GM21825 (cell line): ENCODE data around the gene MAD1L1.

Source experiments
- ATAC-seq: cut with Tn5 transposase; IDR thresholded peaks from one replicate; pipeline ENCODE4 v1.9.1; 2021; ENCODE audit warnings: mild to moderate bottlenecking, moderate library complexity; ENCODE audit not compliant: unreplicated experiment

Gene MAD1L1

DNA sequence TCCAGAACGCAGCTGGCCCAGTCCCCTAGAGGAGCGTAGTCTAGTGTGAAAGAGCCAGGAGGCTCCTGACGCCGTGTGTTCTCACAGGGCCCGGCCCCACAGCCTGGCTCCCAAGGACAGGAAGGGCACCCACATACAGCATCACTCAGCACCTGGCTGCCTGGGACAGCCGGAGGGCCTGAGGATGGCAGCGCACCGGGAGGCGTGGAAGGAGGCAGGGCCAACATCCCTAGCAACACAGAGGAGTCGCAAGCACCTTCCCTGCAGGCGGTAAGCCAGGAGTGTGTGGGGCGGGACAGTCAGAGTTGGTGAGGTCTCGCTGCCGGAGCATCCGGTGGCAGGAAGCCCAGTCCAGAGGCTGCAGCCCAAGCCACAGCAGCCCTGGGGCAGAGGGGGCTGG is 125.8 kb downstream of the MAD1L1 start:
- no peak for ATAC-seq

- ATAC-seq = no peak
Measured at GRCh38 chr7:2106440-2106839, 126.3 kb downstream of the MAD1L1 start.

DNA sequence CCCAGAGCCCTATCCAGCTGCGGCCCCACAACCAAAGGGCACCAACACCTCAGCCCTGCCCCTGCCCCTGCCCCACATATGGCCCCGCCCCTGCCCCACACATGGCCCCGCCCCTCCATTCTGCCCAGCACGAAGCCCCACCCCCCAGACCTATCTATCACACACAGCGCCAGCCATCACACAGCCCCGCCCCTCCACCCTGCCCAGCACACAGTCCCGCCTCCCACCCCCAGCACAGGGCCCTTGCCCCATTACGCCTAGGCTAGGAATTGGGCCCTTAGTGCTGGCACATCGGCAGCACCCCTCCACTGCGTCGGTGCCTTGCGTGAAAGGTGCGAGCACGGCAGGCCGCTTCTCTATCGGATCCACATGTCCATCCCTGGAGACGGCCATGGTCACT is 126.8 kb downstream of the MAD1L1 start:
- ATAC-seq = no peak

DNA sequence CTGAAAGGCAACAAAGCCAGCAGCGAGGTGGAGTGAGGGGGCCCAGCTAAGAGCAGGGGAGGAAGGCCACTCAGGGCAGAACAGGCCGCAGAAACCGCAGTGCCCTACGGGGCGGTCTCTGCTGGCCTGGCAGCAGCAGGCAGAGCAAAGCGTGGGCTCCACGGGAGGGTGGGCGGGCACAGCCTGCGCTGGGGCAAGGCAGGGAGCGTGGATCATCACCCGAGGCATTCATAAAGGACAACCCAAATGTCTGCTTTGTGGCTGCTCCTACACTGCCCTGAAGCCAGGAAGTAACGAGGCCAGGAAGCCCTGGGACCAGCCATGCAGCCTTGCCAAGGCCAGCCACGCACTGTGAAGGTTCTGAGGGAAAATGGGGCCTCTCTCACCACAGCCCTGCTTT is 127.5 kb downstream of the MAD1L1 start:
- ATAC-seq = no peak

DNA sequence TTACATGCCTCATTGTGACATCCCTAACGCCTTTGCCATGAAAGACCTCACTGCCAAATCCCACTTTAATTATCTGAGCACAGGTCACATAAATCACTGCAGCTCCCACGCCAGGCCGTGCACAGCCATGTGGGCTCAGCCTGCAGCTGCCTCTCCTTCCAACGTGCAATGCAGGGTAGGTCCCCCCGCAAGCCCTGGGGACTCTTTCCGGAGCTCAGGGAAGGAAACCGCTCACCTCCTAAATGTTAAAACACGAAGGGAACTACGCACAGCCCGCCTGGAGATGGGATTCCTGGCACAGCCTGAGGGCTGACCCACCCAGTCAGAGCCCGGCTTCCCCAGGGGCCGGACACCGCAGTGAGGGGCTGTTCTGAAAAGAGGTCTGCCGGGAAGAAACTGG is 128.0 kb downstream of the MAD1L1 start:
- ATAC-seq = no peak

DNA sequence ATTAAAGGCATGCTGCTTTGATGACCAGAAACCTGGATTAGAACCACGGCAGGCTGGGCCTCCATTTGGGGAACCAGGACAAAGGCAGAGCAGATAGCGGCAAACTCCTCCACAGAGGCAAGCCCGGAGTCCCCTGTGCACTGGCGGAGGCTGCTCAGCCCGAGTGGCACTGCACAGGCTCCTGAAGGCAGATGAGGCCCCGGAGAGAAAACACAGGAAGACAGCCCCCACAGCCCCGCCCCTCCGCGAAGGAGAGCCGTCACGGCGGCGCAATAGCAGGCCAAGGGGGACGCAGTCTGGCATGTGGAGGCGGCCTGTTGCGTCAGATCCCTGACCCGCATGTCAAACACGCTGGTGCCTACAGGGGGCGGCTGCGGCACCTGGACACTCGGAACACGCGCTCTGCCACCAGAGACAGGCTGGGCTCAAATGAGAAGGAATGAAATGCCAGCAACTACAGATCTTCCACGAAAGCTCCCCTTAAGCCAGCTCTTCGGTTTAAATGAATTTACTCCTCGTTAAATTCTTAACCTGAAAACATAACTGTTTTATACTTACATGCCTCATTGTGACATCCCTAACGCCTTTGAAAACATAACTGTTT is 128.5 kb downstream of the MAD1L1 start:
- ATAC-seq = no peak

- no peak for ATAC-seq
Measured at GRCh38 chr7:2103071-2103898, 129.5 kb downstream of the MAD1L1 start.

GRCh38 chr7:2102375-2102723 is 130.4 kb downstream of the MAD1L1 start:
- ATAC-seq = no peak

- ATAC-seq = no peak
Measured at GRCh38 chr7:2101630-2102374, 130.9 kb downstream of the MAD1L1 start.

DNA sequence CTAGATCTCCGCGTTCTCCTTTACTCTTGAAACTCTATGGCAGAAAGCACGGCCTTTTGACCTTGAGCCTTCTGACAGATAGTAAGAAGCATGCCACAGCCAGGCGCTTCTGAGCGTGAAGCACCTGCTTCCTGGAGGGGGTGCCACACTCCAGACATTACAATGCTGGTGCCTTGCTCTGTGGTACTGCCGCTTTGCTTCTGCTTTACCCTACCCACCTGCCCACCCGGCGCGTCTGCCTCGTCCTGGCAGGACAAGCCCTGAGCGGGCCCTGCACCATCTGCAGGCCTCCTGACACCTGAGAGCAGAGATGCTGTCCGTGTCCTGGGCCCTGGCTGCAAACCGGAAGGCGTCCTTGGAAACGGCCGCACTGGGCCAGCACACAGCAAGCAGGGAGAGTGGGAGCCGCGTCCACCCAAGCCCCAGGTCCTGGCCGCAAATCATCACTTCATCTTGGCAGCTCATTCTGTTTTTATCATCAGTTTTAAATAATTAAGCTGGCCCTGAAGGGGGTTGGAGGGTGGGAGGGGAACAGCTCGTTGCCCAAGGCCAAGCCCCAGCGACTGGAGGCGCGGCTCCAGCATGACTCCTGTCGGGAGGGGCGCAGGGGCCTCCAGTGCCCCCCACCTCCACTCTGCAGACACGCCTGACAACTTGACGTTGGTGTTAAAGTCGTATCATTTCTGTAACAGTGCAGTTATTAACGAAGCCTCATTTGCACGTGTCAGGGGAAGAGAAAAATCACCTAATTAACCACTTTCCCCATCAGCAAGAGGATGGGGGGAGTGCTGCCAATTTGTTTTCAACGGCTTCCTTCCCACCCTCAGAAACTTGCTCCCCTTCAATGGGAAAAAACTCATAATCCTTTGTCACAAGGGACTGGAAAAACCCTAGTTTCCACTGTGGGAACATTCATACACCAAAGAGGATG is 132.2 kb downstream of the MAD1L1 start:
- peak; percentile 58 for ATAC-seq

- no peak for ATAC-seq
Measured at GRCh38 chr7:2099048-2099957, 133.4 kb downstream of the MAD1L1 start.

GRCh38 chr7:2098496-2098895 is 134.2 kb downstream of the MAD1L1 start:
- ATAC-seq = no peak

- no peak for ATAC-seq
Measured at GRCh38 chr7:2098056-2098455, 134.7 kb downstream of the MAD1L1 start.

GRCh38 chr7:2097492-2097891 is 135.3 kb downstream of the MAD1L1 start:
- no peak for ATAC-seq

DNA sequence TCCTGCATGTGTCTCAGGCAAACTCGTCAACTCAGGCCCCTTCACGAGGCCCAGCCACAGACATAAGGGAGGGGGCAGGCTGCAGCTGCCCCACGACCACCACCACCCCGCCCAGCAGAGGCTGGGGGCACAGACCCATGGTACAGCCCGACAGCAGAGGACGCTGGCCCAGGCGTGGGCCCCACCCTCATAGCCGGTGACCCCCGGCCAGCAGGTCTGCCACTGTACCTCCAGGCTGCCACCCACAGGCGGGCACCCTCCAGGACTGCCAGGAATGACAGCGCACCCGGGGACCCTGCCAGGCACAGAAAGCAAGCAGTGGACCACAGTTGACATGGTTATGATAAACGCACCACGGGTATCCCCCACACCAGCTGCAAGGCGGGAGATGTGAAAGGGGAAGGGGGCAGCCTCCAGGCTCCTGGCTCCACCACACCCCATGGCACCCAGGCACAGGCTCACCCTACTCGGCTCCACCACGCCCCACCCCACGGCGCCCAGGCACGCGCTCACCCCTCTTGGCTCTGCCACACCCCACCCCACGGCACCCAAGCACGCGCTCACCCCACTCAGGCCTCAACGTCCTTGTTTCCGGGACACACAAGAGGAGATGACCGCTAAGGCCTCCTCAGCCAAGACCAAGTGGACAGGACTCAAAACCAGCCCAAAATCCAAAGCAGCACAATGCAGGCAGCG is 135.9 kb downstream of the MAD1L1 start:
- ATAC-seq = no peak

DNA sequence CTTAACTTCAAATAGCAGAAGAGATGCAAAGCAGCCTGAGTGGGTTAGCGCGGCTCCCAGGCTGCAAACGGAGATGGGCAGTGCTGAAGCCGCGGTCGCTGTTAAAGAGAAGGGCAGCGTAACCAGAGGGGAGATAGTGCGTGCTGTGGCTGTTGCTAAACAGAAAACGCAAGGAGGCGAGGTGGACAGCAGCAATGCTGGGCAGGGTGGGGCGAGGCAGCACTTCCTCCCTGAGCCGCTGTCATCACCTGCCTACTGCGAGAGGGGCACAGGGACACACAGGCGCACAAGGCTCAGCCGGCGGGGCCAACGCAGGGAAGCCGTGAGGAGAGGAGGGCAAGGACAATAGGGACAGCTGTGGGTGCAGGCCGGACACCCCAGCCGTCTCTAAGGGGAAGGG is 137.3 kb downstream of the MAD1L1 start:
- no peak for ATAC-seq

- no peak for ATAC-seq
Measured at GRCh38 chr7:2094454-2095045, 138.2 kb downstream of the MAD1L1 start.

GRCh38 chr7:2093843-2094220 is 138.9 kb downstream of the MAD1L1 start:
- ATAC-seq = no peak
